ENCODE results near the gene OR9A4.

DNA sequence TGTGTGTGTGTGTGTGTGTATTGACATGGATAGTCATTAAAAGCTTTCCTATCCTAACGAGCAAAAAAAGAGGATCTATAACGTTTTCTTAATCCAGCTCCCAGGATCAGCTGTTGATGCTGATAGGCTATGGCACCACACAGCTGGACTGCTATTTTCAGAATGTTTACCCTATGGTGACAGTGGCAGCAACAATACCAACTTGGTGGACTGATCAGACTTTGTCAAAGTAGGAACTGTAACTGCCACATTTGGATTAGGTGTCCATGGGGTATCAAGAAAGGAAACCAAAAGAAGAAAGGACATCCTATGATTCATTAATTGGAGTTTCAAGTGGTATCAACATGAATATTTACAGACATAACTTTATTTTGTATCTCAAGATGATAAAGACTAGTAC lies 33.3 kb downstream of the OR9A4 start:
- TF ChIP-seq, protein P1, sequence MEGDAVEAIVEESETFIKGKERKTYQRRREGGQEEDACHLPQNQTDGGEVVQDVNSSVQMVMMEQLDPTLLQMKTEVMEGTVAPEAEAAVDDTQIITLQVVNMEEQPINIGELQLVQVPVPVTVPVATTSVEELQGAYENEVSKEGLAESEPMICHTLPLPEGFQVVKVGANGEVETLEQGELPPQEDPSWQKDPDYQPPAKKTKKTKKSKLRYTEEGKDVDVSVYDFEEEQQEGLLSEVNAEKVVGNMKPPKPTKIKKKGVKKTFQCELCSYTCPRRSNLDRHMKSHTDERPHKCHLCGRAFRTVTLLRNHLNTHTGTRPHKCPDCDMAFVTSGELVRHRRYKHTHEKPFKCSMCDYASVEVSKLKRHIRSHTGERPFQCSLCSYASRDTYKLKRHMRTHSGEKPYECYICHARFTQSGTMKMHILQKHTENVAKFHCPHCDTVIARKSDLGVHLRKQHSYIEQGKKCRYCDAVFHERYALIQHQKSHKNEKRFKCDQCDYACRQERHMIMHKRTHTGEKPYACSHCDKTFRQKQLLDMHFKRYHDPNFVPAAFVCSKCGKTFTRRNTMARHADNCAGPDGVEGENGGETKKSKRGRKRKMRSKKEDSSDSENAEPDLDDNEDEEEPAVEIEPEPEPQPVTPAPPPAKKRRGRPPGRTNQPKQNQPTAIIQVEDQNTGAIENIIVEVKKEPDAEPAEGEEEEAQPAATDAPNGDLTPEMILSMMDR (conservative IDR thresholded peaks at IDR 0.05; ENCODE audit: low read depth, low read length): no peak
- no peak for TF ChIP-seq EZH2phosphoT487 (IDR thresholded peaks at IDR 0.05; ENCODE audit: borderline replicate concordance, low read length)

Data from PC-3 (cell line).